ENCODE data around the gene FKBP9.
"Not testable (repeated sequence)": the region's sequence is repeated elsewhere in the genome, so short reads cannot be mapped to it uniquely, and the experiment has no call there.

Gene FKBP9

GRCh38 chr7:32957326-32958045 lies at the start of gene FKBP9:
Gene FKBP9, plus strand, starts transcription at chr7:32957440. Its CDS starts 134 bp downstream, at chr7:32957574.
- DNase-seq: no peak

GRCh38 chr7:32910195-32910594 lies 47.0 kb upstream of the FKBP9 start:
- DNase-seq: no peak

- DNase-seq: no peak
Measured at GRCh38 chr7:32914184-32914583, 43.1 kb upstream of the FKBP9 start.

GRCh38 chr7:32915041-32915536 lies 42.2 kb upstream of the FKBP9 start:
- no peak for DNase-seq

- DNase-seq: no peak
Measured at GRCh38 chr7:32916006-32916405, 41.2 kb upstream of the FKBP9 start.

- not testable (repeated sequence) for DNase-seq
Measured at GRCh38 chr7:32916994-32917393, 40.2 kb upstream of the FKBP9 start.

- no peak for DNase-seq
Measured at GRCh38 chr7:32921896-32922295, 35.3 kb upstream of the FKBP9 start.

- DNase-seq: no peak
Measured at GRCh38 chr7:32928785-32929298, 28.4 kb upstream of the FKBP9 start.

GRCh38 chr7:32929430-32930143 lies 27.7 kb upstream of the FKBP9 start:
- DNase-seq: no peak

GRCh38 chr7:32930378-32930777 lies 26.9 kb upstream of the FKBP9 start:
- no peak for DNase-seq

- DNase-seq: no peak
Measured at GRCh38 chr7:32935558-32935957, 21.7 kb upstream of the FKBP9 start.

GRCh38 chr7:32936689-32937088 lies 20.6 kb upstream of the FKBP9 start:
- no peak for DNase-seq

GRCh38 chr7:32937344-32938174 lies 19.7 kb upstream of the FKBP9 start:
- DNase-seq: no peak

GRCh38 chr7:32941181-32941580 lies 16.1 kb upstream of the FKBP9 start:
- no peak for DNase-seq

- DNase-seq: no peak
Measured at GRCh38 chr7:32941681-32942414, 15.4 kb upstream of the FKBP9 start.

GRCh38 chr7:32942415-32943251 lies 14.6 kb upstream of the FKBP9 start:
- no peak for DNase-seq

- DNase-seq: no peak
Measured at GRCh38 chr7:32943252-32944030, 13.8 kb upstream of the FKBP9 start.

- no peak for DNase-seq
Measured at GRCh38 chr7:32947420-32947983, 9.7 kb upstream of the FKBP9 start.

GRCh38 chr7:32948202-32948601 lies 9.0 kb upstream of the FKBP9 start:
- no peak for DNase-seq

GRCh38 chr7:32952876-32953275 lies 4.4 kb upstream of the FKBP9 start:
- DNase-seq: no peak

Data from NCI-H1436 treated with DMSO at 0.1 percent for 48 hours (cell line).